ENCODE data around the gene TCF23.

DNA sequence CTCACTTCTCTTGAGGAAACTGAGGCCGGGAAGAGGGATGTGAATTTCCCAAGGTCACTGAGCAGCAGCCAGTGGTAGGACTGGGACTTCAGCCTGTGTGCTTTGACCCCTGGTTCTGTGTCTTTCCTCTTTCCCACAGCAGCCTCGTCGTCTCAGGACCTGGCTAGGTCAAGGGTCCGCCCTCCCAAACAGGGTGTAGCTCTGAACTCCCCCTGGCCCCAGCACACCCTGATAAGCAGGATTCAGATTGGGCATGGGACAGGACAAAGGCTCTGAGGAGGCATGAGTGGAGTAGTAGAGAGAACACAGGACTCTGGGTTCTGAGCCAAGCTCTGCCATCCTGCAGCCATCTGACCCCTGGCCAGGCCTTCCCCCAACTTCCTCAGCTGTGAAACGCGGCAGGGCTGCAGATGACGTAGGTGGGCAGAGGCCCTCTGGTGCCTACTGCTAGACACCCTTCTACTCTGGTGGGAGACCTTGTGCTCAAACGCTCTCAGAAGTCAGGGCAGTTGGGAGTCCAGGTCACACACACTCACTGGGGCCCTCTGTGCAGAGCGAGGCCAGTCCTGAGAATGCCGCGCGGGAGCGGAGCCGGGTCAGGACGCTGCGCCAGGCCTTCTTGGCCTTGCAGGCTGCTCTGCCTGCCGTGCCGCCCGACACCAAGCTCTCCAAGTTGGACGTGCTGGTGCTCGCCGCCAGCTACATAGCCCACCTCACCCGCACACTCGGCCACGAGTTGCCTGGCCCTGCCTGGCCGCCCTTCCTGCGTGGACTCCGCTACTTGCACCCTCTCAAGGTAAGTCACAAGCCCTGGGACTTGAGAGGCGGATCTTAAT lies 984 bp downstream of the TCF23 start:
- TF ChIP-seq, protein P1, sequence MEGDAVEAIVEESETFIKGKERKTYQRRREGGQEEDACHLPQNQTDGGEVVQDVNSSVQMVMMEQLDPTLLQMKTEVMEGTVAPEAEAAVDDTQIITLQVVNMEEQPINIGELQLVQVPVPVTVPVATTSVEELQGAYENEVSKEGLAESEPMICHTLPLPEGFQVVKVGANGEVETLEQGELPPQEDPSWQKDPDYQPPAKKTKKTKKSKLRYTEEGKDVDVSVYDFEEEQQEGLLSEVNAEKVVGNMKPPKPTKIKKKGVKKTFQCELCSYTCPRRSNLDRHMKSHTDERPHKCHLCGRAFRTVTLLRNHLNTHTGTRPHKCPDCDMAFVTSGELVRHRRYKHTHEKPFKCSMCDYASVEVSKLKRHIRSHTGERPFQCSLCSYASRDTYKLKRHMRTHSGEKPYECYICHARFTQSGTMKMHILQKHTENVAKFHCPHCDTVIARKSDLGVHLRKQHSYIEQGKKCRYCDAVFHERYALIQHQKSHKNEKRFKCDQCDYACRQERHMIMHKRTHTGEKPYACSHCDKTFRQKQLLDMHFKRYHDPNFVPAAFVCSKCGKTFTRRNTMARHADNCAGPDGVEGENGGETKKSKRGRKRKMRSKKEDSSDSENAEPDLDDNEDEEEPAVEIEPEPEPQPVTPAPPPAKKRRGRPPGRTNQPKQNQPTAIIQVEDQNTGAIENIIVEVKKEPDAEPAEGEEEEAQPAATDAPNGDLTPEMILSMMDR (IDR thresholded peaks at IDR 0.05) = no peak
- TF ChIP-seq POLR2A (IDR thresholded peaks at IDR 0.05) = no peak

Data from thyroid gland (tissue), 4 donors.